ENCODE data around the gene RNU7-1. TPM values are rescaled to one million over a fixed set of nuclear protein-coding genes. Genes with fewer than 3 reads are reported as not detected.

RNU7-1 gene
- polyA plus RNA-seq, 2 of the 4 experiments (the other 2 are of a cell fraction): not detected

- no peak for ATAC-seq
- 90% methylated on average over 1 of the region's 1 CpG for WGBS (ENCODE audit: missing lambda C conversion rate)
- TF ChIP-seq ELK1 (IDR thresholded peaks at IDR 0.05; ENCODE audit: low read depth, low read length): no peak
- no peak for TF ChIP-seq PBX3 (IDR thresholded peaks at IDR 0.05)
- TF ChIP-seq BHLHE40 (IDR thresholded peaks at IDR 0.05; ENCODE audit: low read depth, low read length): no peak
- TF ChIP-seq POLR2A (IDR thresholded peaks at IDR 0.05; ENCODE audit: low read length): no peak
- TF ChIP-seq TFCP2L1 (CRISPR knock-in tag; IDR thresholded peaks at IDR 0.05): no peak
- no peak for TF ChIP-seq EHMT2 (IDR thresholded peaks at IDR 0.05; ENCODE audit: low read depth)
- TF ChIP-seq POLR2AphosphoS2 (conservative IDR thresholded peaks at IDR 0.05; ENCODE audit: low read length): no peak
- TF ChIP-seq FOXS1 (CRISPR knock-in tag; IDR thresholded peaks at IDR 0.05): no peak
- TF ChIP-seq ZC3H11A (IDR thresholded peaks at IDR 0.05): no peak
- H3K27ac ChIP-seq: no peak overlapping the region
- H3K4me1 ChIP-seq: peaks cover 53% of the 10 kb centered on the region
- no peak overlapping the region for H3K4me3 ChIP-seq
- H3K4me2 ChIP-seq: no peak overlapping the region
- no peak for FAIRE-seq
- POLR2A ChIA-PET: interaction anchor here (1.6 to 2.2 kb wide), 2 partner anchors 11 to 66 kb away, joined by 4 to 7 read pairs; partner anchors contain the start of genes C12orf57, RNU7-1 and TPI1
- CTCF ChIA-PET: interaction anchor here (1.4 to 22.6 kb wide), 5 partner anchors 5 to 62 kb away, joined by 4 to 370 read pairs (median 183); partner anchors contain the start of genes ATN1, C12orf57, PTPN6 and RNU7-1
- H3K9me3 ChIP-seq: no peaks in the 10 kb centered on the region
- no peak for DNase-seq (ENCODE audit: low read depth in 1 of 2, low spot score in 1 of 2)
Observed at GRCh38 chr12:6932766-6933165, 10.8 kb upstream of the RNU7-1 start.

- DNase-seq (ENCODE audit: low read depth in 1 of 2, low spot score in 1 of 2) (no peak), FAIRE-seq (no peak), ATAC-seq (no peak)
- Histone ChIP-seq H3K4me2 (no peak overlapping the region), H3K4me3 (no peak overlapping the region), H3K4me1 (peaks cover 62% of the 10 kb centered on the region), H3K27ac (peak overlapping the region in 1 of 2 experiments; percentile 21; a peak in 1 of 6 replicates), H3K9me3 (no peaks in the 10 kb centered on the region)
- ChIA-PET CTCF (interaction anchor here (0.6 to 22.6 kb wide), 5 partner anchors 6 to 81 kb away, joined by 3 to 370 read pairs (median 183); partner anchors contain the start of genes ATN1, C12orf57, PTPN6 and RNU7-1), POLR2A (interaction anchor here (0.8 to 1.1 kb wide), 2 partner anchors 10 kb away, joined by 3 to 5 read pairs; partner anchors contain the start of genes C12orf57 and RNU7-1)
- 51% methylated on average over 8 of the region's 8 CpGs for WGBS (ENCODE audit: missing lambda C conversion rate)
- TF ChIP-seq KDM5A (IDR thresholded peaks at IDR 0.05): no peak
- TF ChIP-seq EHMT2 (IDR thresholded peaks at IDR 0.05; ENCODE audit: low read depth): no peak
Observed at GRCh38 chr12:6934110-6934509, 9.5 kb upstream of the RNU7-1 start.

GRCh38 chr12:6935371-6936193 is 8.0 kb upstream of the RNU7-1 start:
- H3K4me3 ChIP-seq: no peak overlapping the region
- ATAC-seq (no peak), FAIRE-seq (no peak), DNase-seq (ENCODE audit: low read depth in 1 of 2, low spot score in 1 of 2) (no peak)
- POLR2A ChIA-PET: interaction anchor here (0.6 to 3.8 kb wide), 2 partner anchors 7 to 10 kb away, joined by 3 to 44 read pairs; partner anchors contain the start of gene ATN1
- CTCF ChIA-PET: interaction anchor here (1.4 to 22.6 kb wide), 5 partner anchors 7 to 72 kb away, joined by 4 to 370 read pairs (median 183); partner anchors contain the start of genes ATN1, C12orf57, PTPN6 and RNU7-1
- no peaks in the 10 kb centered on the region for H3K9me3 ChIP-seq
- H3K4me1 ChIP-seq: peaks cover 49% of the 10 kb centered on the region
- TF ChIP-seq ZFP36 (IDR thresholded peaks at IDR 0.05; ENCODE audit: borderline replicate concordance, partially characterized antibody) (no peak), POLR2AphosphoS2 (conservative IDR thresholded peaks at IDR 0.05; ENCODE audit: low read length) (no peak), HDAC2 (IDR thresholded peaks at IDR 0.05) (no peak), CBX2 (IDR thresholded peaks at IDR 0.05; ENCODE audit: borderline replicate concordance, low read depth) (no peak), NPAS2 (CRISPR knock-in tag; IDR thresholded peaks at IDR 0.05; ENCODE audit: borderline replicate concordance) (no peak), EP300 (IDR thresholded peaks at IDR 0.05) (no peak), BCL3 (IDR thresholded peaks at IDR 0.05) (no peak), RFX5 (IDR thresholded peaks at IDR 0.05) (no peak), RCOR1 (IDR thresholded peaks at IDR 0.05; ENCODE audit: low read depth, low read length) (no peak), JUNB (IDR thresholded peaks at IDR 0.05) (no peak), HOXA7 (CRISPR knock-in tag; IDR thresholded peaks at IDR 0.05) (no peak), ZSCAN20 (CRISPR knock-in tag; IDR thresholded peaks at IDR 0.05) (no peak), KDM5A (IDR thresholded peaks at IDR 0.05) (no peak), EHMT2 (IDR thresholded peaks at IDR 0.05; ENCODE audit: low read depth) (no peak), FOXS1 (CRISPR knock-in tag; IDR thresholded peaks at IDR 0.05) (no peak), ZNF302 (CRISPR knock-in tag; IDR thresholded peaks at IDR 0.05) (no peak), E2F6 (IDR thresholded peaks at IDR 0.05; ENCODE audit: borderline replicate concordance, low read depth) (no peak)
- H3K27ac ChIP-seq: peak overlapping the region in 1 of 2 experiments; percentile 14; a peak in 2 of 6 replicates
- no peak overlapping the region for H3K4me2 ChIP-seq
- WGBS (ENCODE audit: missing lambda C conversion rate): 86% methylated on average over 14 of the region's 14 CpGs

Measured in A549 (cell line).